ENCODE results near the gene EPB41L4B. TPM values are rescaled to one million over a fixed set of nuclear protein-coding genes. Genes with fewer than 3 reads are reported as not detected.

The EPB41L4B gene
- total RNA-seq, 1 experiment from 2014 or later, result 8.1 TPM

GRCh38 chr9:109134167-109134578, 186.7 kb downstream of the EPB41L4B start:
- Histone ChIP-seq H3K4me2 (ENCODE audit: low read length) (no peak overlapping the region), H4K20me1 (ENCODE audit: insufficient read depth) (no peaks in the 10 kb centered on the region), H3K27me3 (ENCODE audit: insufficient read depth, low read length) (no peaks in the 10 kb centered on the region), H3K36me3 (ENCODE audit: control insufficient read depth in 1 of 2, insufficient read depth in 2 of 2, low read length in 2 of 2) (no peaks in the 10 kb centered on the region), H3K9me3 (ENCODE audit: control insufficient read depth in 1 of 2, insufficient read depth in 1 of 2, low read depth in 1 of 2, low read length in 2 of 2) (no peaks in the 10 kb centered on the region), H2AFZ (ENCODE audit: low read depth, low read length, poor library complexity, severe bottlenecking) (no peak overlapping the region), H3K27ac (ENCODE audit: low read depth, low read length) (no peak overlapping the region), H3K4me1 (ENCODE audit: control insufficient read depth in 1 of 2, insufficient read depth in 2 of 2, low read length in 2 of 2) (no peaks in the 10 kb centered on the region), H3K9me2 (ENCODE audit: insufficient read depth) (no peaks in the 10 kb centered on the region), H3K4me3 (replicated peaks in 1 of 2; ENCODE audit: low read depth in 1 of 2, low read length in 2 of 2) (no peak overlapping the region), H3K9ac (ENCODE audit: low read length) (no peak overlapping the region), H3K79me2 (ENCODE audit: insufficient read depth, low read length) (no peaks in the 10 kb centered on the region)
- POLR2A ChIA-PET, result no interaction called here
- CTCF ChIA-PET, result no interaction called here
- intact Hi-C loops (cut with micrococcal nuclease), result no loop called here
- ATAC-seq (no peak), DNase-seq (ENCODE audit: low read depth, low spot score) (no peak)
- no peak for TF ChIP-seq JUND (IDR thresholded peaks at IDR 0.05)
- no peak for TF ChIP-seq YY1 (IDR thresholded peaks at IDR 0.05; ENCODE audit: extremely low read depth, insufficient replicate concordance, low read depth, low read length)
- TF ChIP-seq CEBPB (IDR thresholded peaks at IDR 0.05; ENCODE audit: low read depth), result no peak
- TF ChIP-seq CTCF (IDR thresholded peaks at IDR 0.05 in 2 of 3, conservative IDR thresholded peaks at IDR 0.05 in 1 of 3; ENCODE audit: borderline replicate concordance in 1 of 3, insufficient read depth in 1 of 3, low read depth in 2 of 3, low read length in 2 of 3), result no peak
- TF ChIP-seq, protein P1, sequence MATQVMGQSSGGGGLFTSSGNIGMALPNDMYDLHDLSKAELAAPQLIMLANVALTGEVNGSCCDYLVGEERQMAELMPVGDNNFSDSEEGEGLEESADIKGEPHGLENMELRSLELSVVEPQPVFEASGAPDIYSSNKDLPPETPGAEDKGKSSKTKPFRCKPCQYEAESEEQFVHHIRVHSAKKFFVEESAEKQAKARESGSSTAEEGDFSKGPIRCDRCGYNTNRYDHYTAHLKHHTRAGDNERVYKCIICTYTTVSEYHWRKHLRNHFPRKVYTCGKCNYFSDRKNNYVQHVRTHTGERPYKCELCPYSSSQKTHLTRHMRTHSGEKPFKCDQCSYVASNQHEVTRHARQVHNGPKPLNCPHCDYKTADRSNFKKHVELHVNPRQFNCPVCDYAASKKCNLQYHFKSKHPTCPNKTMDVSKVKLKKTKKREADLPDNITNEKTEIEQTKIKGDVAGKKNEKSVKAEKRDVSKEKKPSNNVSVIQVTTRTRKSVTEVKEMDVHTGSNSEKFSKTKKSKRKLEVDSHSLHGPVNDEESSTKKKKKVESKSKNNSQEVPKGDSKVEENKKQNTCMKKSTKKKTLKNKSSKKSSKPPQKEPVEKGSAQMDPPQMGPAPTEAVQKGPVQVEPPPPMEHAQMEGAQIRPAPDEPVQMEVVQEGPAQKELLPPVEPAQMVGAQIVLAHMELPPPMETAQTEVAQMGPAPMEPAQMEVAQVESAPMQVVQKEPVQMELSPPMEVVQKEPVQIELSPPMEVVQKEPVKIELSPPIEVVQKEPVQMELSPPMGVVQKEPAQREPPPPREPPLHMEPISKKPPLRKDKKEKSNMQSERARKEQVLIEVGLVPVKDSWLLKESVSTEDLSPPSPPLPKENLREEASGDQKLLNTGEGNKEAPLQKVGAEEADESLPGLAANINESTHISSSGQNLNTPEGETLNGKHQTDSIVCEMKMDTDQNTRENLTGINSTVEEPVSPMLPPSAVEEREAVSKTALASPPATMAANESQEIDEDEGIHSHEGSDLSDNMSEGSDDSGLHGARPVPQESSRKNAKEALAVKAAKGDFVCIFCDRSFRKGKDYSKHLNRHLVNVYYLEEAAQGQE (IDR thresholded peaks at IDR 0.05; ENCODE audit: low read depth), result no peak
- no peak for TF ChIP-seq ZBTB33 (IDR thresholded peaks at IDR 0.05; ENCODE audit: extremely low read depth, insufficient replicate concordance, low read length)
- TF ChIP-seq TCF7L2 (IDR thresholded peaks at IDR 0.05; ENCODE audit: borderline replicate concordance, extremely low read depth, insufficient read depth, insufficient read length), result no peak
- TF ChIP-seq EGR1 (IDR thresholded peaks at IDR 0.05; ENCODE audit: low read depth), result no peak
- no peak for TF ChIP-seq ELF1 (IDR thresholded peaks at IDR 0.05; ENCODE audit: borderline replicate concordance, low read depth)
- no peak for TF ChIP-seq CBX3 (IDR thresholded peaks at IDR 0.05; ENCODE audit: low read depth)
- TF ChIP-seq ZNF274 (IDR thresholded peaks at IDR 0.05; ENCODE audit: low read depth, low read length), result no peak
- TF ChIP-seq POLR2A (IDR thresholded peaks at IDR 0.05; ENCODE audit: borderline replicate concordance, extremely low read depth, insufficient read depth, insufficient read length), result no peak
- TF ChIP-seq ZFX (IDR thresholded peaks at IDR 0.05), result no peak
- TF ChIP-seq SIN3A (IDR thresholded peaks at IDR 0.05; ENCODE audit: low read depth), result no peak
- TF ChIP-seq SRF (IDR thresholded peaks at IDR 0.05; ENCODE audit: low read depth), result no peak
- no peak for TF ChIP-seq SP1 (IDR thresholded peaks at IDR 0.05; ENCODE audit: low read depth)
- no peak for TF ChIP-seq POLR2AphosphoS5 (IDR thresholded peaks at IDR 0.05; ENCODE audit: low read depth, low read length)
- TF ChIP-seq EZH2phosphoT487 (IDR thresholded peaks at IDR 0.05; ENCODE audit: borderline replicate concordance), result no peak
- TF ChIP-seq MAX (IDR thresholded peaks at IDR 0.05), result no peak
- no TSS peak for BruUV-seq (replicated peaks)
- RAD21 ChIA-PET (ENCODE audit: low non-redundant PET in 1 of 2, low total read pairs in 2 of 2, uncharacterized antibody in 2 of 2, unreplicated experiment in 2 of 2), result no interaction called here
